ENCODE measurements around the gene SNAPC3.

DNA sequence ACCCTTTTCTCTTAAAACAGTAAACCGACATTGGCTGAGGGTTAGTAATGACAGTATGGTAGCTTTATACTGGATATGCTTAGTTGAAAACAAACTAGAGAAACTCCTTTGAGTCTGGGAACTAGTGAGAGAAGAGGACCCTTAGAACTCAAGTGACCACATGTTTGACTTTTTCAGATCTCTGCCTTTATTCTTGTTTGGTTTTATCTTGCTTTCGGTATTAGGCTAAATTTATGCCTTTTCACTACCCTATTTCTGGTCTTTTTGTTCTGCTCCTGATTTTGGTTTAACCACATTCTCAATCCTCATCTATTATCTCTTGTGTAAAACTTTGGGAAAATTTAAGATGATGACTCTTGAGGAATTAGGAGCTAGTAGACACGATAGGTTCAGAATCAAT, 11.0 kb downstream of the SNAPC3 start:
- TF ChIP-seq REST (IDR thresholded peaks at IDR 0.05; ENCODE audit: insufficient read depth in 1 of 2, low read depth in 2 of 2, low read length in 1 of 2), result no peak
- TF ChIP-seq, protein P1, sequence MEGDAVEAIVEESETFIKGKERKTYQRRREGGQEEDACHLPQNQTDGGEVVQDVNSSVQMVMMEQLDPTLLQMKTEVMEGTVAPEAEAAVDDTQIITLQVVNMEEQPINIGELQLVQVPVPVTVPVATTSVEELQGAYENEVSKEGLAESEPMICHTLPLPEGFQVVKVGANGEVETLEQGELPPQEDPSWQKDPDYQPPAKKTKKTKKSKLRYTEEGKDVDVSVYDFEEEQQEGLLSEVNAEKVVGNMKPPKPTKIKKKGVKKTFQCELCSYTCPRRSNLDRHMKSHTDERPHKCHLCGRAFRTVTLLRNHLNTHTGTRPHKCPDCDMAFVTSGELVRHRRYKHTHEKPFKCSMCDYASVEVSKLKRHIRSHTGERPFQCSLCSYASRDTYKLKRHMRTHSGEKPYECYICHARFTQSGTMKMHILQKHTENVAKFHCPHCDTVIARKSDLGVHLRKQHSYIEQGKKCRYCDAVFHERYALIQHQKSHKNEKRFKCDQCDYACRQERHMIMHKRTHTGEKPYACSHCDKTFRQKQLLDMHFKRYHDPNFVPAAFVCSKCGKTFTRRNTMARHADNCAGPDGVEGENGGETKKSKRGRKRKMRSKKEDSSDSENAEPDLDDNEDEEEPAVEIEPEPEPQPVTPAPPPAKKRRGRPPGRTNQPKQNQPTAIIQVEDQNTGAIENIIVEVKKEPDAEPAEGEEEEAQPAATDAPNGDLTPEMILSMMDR (IDR thresholded peaks at IDR 0.05), result no peak
- no peak for TF ChIP-seq POLR2AphosphoS5 (IDR thresholded peaks at IDR 0.05; ENCODE audit: low read depth, low read length)
- no peak for TF ChIP-seq TCF7L2 (IDR thresholded peaks at IDR 0.05; ENCODE audit: low read depth, low read length)
- no peak for TF ChIP-seq SIN3A (IDR thresholded peaks at IDR 0.05; ENCODE audit: borderline replicate concordance, insufficient read depth, low read depth, low read length)

Data from Panc1 (cell line).